H9 (cell line): ENCODE measurements around the gene LTK. TPM values are rescaled to one million over a fixed set of nuclear protein-coding genes. Genes with fewer than 3 reads are reported as not detected.

ENCODE experiments used
- DNase-seq: peaks from one replicate; pipeline ENCODE4 v3.0.0-alpha.2; 2017
- H2AFZ ChIP-seq: one replicate; pipeline ENCODE4 v1.6.1; 2013; ENCODE audit warnings: mild to moderate bottlenecking, low read length, control low read depth, moderate library complexity
- H2AK5ac ChIP-seq: 2 replicates; pipeline ENCODE4 v1.6.1; 2013; ENCODE audit warnings: low read length, control low read depth, mixed read lengths; ENCODE audit not compliant: insufficient read length
- H2BK120ac ChIP-seq: one replicate; pipeline ENCODE4 v1.6.1; 2013; ENCODE audit warnings: low read depth, mild to moderate bottlenecking, low read length, control low read depth, inconsistent platforms; ENCODE audit not compliant: poor library complexity, severe bottlenecking
- H2BK12ac ChIP-seq: 2 replicates; pipeline ENCODE4 v1.6.1; 2013; ENCODE audit warnings: low read length, control low read depth, mixed read lengths, low read depth; ENCODE audit not compliant: insufficient read length
- H2BK15ac ChIP-seq: 2 replicates; pipeline ENCODE4 v1.6.1; 2013; ENCODE audit warnings: low read depth, low read length, control low read depth
- H2BK20ac ChIP-seq: one replicate; pipeline ENCODE4 v1.6.1; 2013; ENCODE audit warnings: low read depth, mild to moderate bottlenecking, low read length, control low read depth, inconsistent platforms; ENCODE audit not compliant: poor library complexity, severe bottlenecking
- H2BK5ac ChIP-seq: 2 replicates; pipeline ENCODE4 v1.6.1; 2013; ENCODE audit warnings: low read length, control low read depth, mixed read lengths; ENCODE audit not compliant: insufficient read length
- H3K14ac ChIP-seq: 2 replicates; pipeline ENCODE4 v1.6.1; 2013; ENCODE audit warnings: low read length, control low read depth; ENCODE audit not compliant: insufficient read depth
- H3K18ac ChIP-seq: 2 replicates; pipeline ENCODE4 v1.6.1; 2013; ENCODE audit warnings: low read depth, mild to moderate bottlenecking, mixed read lengths, low read length, control low read depth; ENCODE audit not compliant: insufficient read length
- H3K23ac ChIP-seq: 2 replicates; pipeline ENCODE4 v1.6.1; 2013; ENCODE audit warnings: low read length, control low read depth, mixed read lengths, low read depth; ENCODE audit not compliant: insufficient read length
- H3K23me2 ChIP-seq: 2 replicates; pipeline ENCODE4 v1.6.1; 2013; ENCODE audit warnings: low read depth, mild to moderate bottlenecking, mixed read lengths, low read length, control low read depth; ENCODE audit not compliant: insufficient read length, poor library complexity, severe bottlenecking
- H3K27ac ChIP-seq: 2 replicates; pipeline ENCODE4 v1.5.1; 2013; ENCODE audit warnings: low read length, control low read depth, mixed read lengths, low read depth; ENCODE audit not compliant: insufficient read length
- H3K27me3 ChIP-seq: 2 replicates; pipeline ENCODE4 v1.6.1; 2013; ENCODE audit warnings: low read length, control low read depth, inconsistent platforms; ENCODE audit not compliant: insufficient read depth
- H3K4ac ChIP-seq: 2 replicates; pipeline ENCODE4 v1.6.1; 2013; ENCODE audit warnings: low read depth, mild to moderate bottlenecking, control low read depth, inconsistent platforms, low read length, moderate library complexity
- H3K4me1 ChIP-seq: 2 replicates; pipeline ENCODE4 v1.6.1; 2013; ENCODE audit warnings: low read length, control low read depth, inconsistent platforms; ENCODE audit not compliant: insufficient read depth
- H3K4me2 ChIP-seq: 2 replicates; pipeline ENCODE4 v1.6.1; 2013; ENCODE audit warnings: low read length, control low read depth, mixed read lengths; ENCODE audit not compliant: insufficient read length, insufficient read depth
- H3K56ac ChIP-seq: 2 replicates; pipeline ENCODE4 v1.6.1; 2013; ENCODE audit warnings: low read depth, mild to moderate bottlenecking, mixed read lengths, low read length, control low read depth; ENCODE audit not compliant: insufficient read length
- H3K79me1 ChIP-seq: 2 replicates; pipeline ENCODE4 v1.6.1; 2013; ENCODE audit warnings: low read depth, mild to moderate bottlenecking, moderate library complexity, low read length, control low read depth, inconsistent platforms; ENCODE audit not compliant: insufficient read depth, poor library complexity, severe bottlenecking
- H3K79me2 ChIP-seq: 2 replicates; pipeline ENCODE4 v1.6.1; 2013; ENCODE audit warnings: low read length, control low read depth, inconsistent platforms; ENCODE audit not compliant: insufficient read depth
- H3K9ac ChIP-seq: 2 replicates; pipeline ENCODE4 v1.6.1; 2013; ENCODE audit warnings: low read length, control low read depth, mixed read lengths; ENCODE audit not compliant: insufficient read length; ENCODE audit errors: extremely low read depth
- H3K9me3 ChIP-seq: one replicate; pipeline ENCODE4 v1.6.1; 2013; ENCODE audit warnings: low read depth, low read length, inconsistent platforms; ENCODE audit not compliant: control insufficient read depth
- H3T11ph ChIP-seq: one replicate; pipeline ENCODE4 v1.6.1; 2013; ENCODE audit warnings: mild to moderate bottlenecking, low read length, control low read depth, inconsistent platforms
- H4K20me1 ChIP-seq: one replicate; pipeline ENCODE4 v1.6.1; 2013; ENCODE audit not compliant: control insufficient read depth, insufficient read length, insufficient read depth
- H4K5ac ChIP-seq: 2 replicates; pipeline ENCODE4 v1.6.1; 2013; ENCODE audit warnings: low read depth, mild to moderate bottlenecking, mixed read lengths, low read length, control low read depth; ENCODE audit not compliant: insufficient read length
- H4K8ac ChIP-seq: replicated peaks from 2 replicates; pipeline ENCODE4 v1.6.1; 2013; ENCODE audit warnings: low read length, control low read depth, mixed read lengths, low read depth; ENCODE audit not compliant: insufficient read length
- H4K91ac ChIP-seq: 2 replicates; pipeline ENCODE4 v1.6.1; 2013; ENCODE audit warnings: low read depth, mild to moderate bottlenecking, moderate library complexity, mixed read lengths, low read length, control low read depth; ENCODE audit not compliant: insufficient read length
- H3K27ac Mint-ChIP-seq, 3 experiments: 2 replicates in 2 of 3; 3 replicates in 1 of 3; pipeline ENCODE4 v1.8.0; 2020 to 2021; ENCODE audit warnings: mixed read lengths in 3 of 3, mild to moderate bottlenecking in 1 of 3, moderate library complexity in 1 of 3
- H3K27me3 Mint-ChIP-seq: 2 replicates; pipeline ENCODE4 v1.8.0; 2021; ENCODE audit warnings: low read depth, mild to moderate bottlenecking, moderate library complexity, mixed read lengths
- H3K36me3 Mint-ChIP-seq, 3 experiments: 2 replicates in 2 of 3; 3 replicates in 1 of 3; pipeline ENCODE4 v1.8.0; 2020 to 2021; ENCODE audit warnings: low read depth in 3 of 3, mixed read lengths in 3 of 3; ENCODE audit not compliant: insufficient read depth in 1 of 3
- H3K4me1 Mint-ChIP-seq, 2 experiments: 2 replicates each; pipeline ENCODE4 v1.8.0; 2020; ENCODE audit warnings: mixed read lengths in 2 of 2
- H3K4me3 Mint-ChIP-seq, 2 experiments: 2 replicates in 1 of 2; 3 replicates in 1 of 2; pipeline ENCODE4 v1.8.0; 2020 to 2021; ENCODE audit warnings: mild to moderate bottlenecking in 2 of 2, mixed read lengths in 2 of 2, moderate library complexity in 1 of 2
- H3K9me3 Mint-ChIP-seq, 2 experiments: 2 replicates in 1 of 2; 3 replicates in 1 of 2; pipeline ENCODE4 v1.8.0; 2020; ENCODE audit warnings: mild to moderate bottlenecking in 2 of 2, mixed read lengths in 2 of 2, moderate library complexity in 1 of 2
- CTCF ChIP-seq: fragments of 200-600 bp; sonication (generic); conservative IDR thresholded peaks from 3 replicates; pipeline ENCODE4 v1.8.0; 2021; ENCODE audit warnings: antibody characterized with exemption, mild to moderate bottlenecking
- WGBS: extraction: QIAGEN DNeasy Blood & Tissue Kit; methylation state at CpG from one replicate; pipeline ENCODE4 v1.1.7; 2013; ENCODE audit warnings: missing lambda C conversion rate, low lambda C conversion rate, mixed read lengths; ENCODE audit not compliant: insufficient read length; ENCODE audit errors: extremely low coverage; 5-methylcytosine and 5-hydroxymethylcytosine counted together
- total RNA-seq: library from RNA; stranded (reverse); gene quantifications from 2 replicates; pipeline ENCODE4 v1.2.1, GENCODE V29; 2021

LTK gene
- total RNA-seq, 1 experiment from 2014 or later: 0.31 TPM

DNA sequence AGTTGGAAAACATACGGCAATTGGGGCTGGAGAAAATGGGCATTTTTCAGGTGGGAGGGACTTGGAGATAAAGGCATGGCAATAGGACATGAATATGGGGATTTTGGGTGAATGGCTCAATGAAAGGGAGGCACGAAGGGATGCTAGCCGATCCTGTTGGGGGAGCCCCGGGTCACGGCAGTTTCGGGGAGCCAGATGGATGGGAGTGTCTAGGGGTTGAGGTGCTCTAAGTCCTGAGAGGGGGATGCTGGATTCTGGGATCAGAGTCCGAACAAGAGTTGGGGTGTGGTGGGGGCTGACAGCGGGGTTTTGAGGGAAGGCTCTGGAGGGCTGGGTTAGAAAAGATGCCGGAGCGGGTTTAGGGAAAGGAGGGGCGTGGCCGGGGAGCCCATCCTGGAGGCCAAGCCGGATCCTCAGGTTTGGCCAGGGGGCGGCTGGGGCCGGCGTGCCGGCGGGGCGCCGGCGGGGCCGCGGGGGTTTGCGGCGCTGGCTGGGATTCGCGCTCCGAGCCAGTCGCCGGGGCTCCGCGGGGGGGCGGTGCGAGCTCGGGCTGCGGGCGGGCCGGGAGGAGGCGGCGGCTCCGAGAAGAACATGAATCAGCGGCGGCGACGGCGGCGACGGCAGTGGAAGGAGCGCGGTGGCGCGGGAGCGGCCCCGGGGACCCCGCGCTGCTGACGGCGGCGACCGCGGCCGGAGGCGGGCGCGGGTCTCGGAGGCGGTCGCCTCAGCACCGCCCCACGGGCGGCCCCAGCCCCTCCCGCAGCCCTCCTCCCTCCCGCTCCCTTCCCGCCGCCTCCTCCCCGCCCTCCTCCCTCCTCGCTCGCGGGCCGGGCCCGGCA lies 45.0 kb upstream of the LTK start, which contains the start of gene TYRO3:
TYRO3 (plus strand) TSS at position 813 of the 839 bp plus-strand sequence. CDS start 46 bp downstream, outside the sequence.
- Histone ChIP-seq H3K56ac (no peak within 1 kb of the TSS), H3K79me2 (no peaks in the 10 kb centered on the region; the same call in 1 of the 2 replicates), H3K23me2 (peaks cover 15% of the 10 kb centered on the region), H2BK120ac (no peak within 1 kb of the TSS), H3T11ph (no peak within 1 kb of the TSS), H3K27me3 (no peaks in the 10 kb centered on the region; the same call in 1 of the 2 replicates), H3K14ac (peak within 1 kb of the TSS; percentile 50), H2AFZ (no peak within 1 kb of the TSS), H3K27ac (no peak within 1 kb of the TSS), H3K4me2 (peak within 1 kb of the TSS; percentile 93), H2BK12ac (no peak within 1 kb of the TSS), H2BK15ac (no peak within 1 kb of the TSS), H3K79me1 (no peaks in the 10 kb centered on the region), H4K5ac (no peak within 1 kb of the TSS), H4K20me1 (no peaks in the 10 kb centered on the region), H3K23ac (no peak within 1 kb of the TSS), H3K4ac (no peak within 1 kb of the TSS), H2BK5ac (no peak within 1 kb of the TSS), H4K91ac (no peak within 1 kb of the TSS), H3K4me1 (peaks cover 17% of the 10 kb centered on the region; the same call in 1 of the 2 replicates), H3K9ac (peak within 1 kb of the TSS; percentile 45), H2BK20ac (no peak within 1 kb of the TSS), H2AK5ac (no peak within 1 kb of the TSS), H4K8ac (no peak within 1 kb of the TSS), H3K18ac (peak within 1 kb of the TSS; percentile 18), H3K9me3 (no peaks in the 10 kb centered on the region)
- peaks cover 48 to 53% of the 10 kb centered on the region in 2 experiments for H3K4me1 Mint-ChIP-seq
- WGBS: no CpG with 5 or more reads among the region's 81 CpGs
- TF ChIP-seq CTCF: no peak
- H3K9me3 Mint-ChIP-seq: no peaks in the 10 kb centered on the region; a peak in 1 of 5 replicates
- H3K27ac Mint-ChIP-seq: peak within 1 kb of the TSS; percentile 83 to 97 (median 88)
- peak within 1 kb of the TSS; percentile 85 to 90 for H3K4me3 Mint-ChIP-seq
- no peaks in the 10 kb centered on the region for H3K27me3 Mint-ChIP-seq
- peaks cover 10 to 16% (median 11%) of the 10 kb centered on the region in 3 experiments; a peak in 5 of 7 replicates for H3K36me3 Mint-ChIP-seq
- peak; percentile 54 for DNase-seq
